ENCODE data around the gene PMPCA. TPM values are rescaled to one million over a fixed set of nuclear protein-coding genes. Genes with fewer than 3 reads are reported as not detected.

Gene PMPCA
- total RNA-seq, 1 experiment from 2014 or later, result 116 TPM

DNA sequence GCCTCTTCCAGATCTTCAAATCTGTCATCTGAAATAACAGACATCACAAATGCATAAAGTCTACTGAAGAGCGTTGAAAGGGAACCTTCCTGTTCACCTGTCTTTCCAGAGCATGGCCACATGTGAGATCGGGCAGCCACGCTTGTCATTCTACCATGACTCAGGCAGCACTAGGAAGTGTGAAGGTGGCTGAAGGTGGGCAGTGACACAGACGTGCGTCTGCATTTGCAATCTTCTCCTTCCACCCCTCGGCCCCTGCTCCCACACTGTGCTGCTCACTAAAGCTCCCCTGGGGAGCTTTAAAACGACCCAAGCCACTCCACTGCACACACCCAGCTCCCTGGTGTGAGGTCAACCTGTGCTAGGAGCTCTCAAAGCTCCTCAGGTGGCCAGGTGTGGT lies 2.5 kb upstream of the PMPCA start:
- no peak overlapping the region for H3K4me2 ChIP-seq (ENCODE audit: low read length)
- H3K9me3 ChIP-seq (ENCODE audit: control insufficient read depth in 1 of 2, insufficient read depth in 1 of 2, low read depth in 1 of 2, low read length in 2 of 2), result no peaks in the 10 kb centered on the region
- no peaks in the 10 kb centered on the region for H3K9me2 ChIP-seq (ENCODE audit: insufficient read depth)
- no peak for TF ChIP-seq RAD21 (IDR thresholded peaks at IDR 0.05; ENCODE audit: low read depth)
- no peak for TF ChIP-seq ELF1 (IDR thresholded peaks at IDR 0.05; ENCODE audit: borderline replicate concordance, low read depth)
- TF ChIP-seq JUND (IDR thresholded peaks at IDR 0.05), result no peak
- no peak for TF ChIP-seq TCF7L2 (IDR thresholded peaks at IDR 0.05; ENCODE audit: borderline replicate concordance, extremely low read depth, insufficient read depth, insufficient read length)
- TF ChIP-seq, protein P1, sequence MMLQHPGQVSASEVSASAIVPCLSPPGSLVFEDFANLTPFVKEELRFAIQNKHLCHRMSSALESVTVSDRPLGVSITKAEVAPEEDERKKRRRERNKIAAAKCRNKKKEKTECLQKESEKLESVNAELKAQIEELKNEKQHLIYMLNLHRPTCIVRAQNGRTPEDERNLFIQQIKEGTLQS (IDR thresholded peaks at IDR 0.05), result no peak
- no peak for TF ChIP-seq ZFX (IDR thresholded peaks at IDR 0.05)
- no peak for TF ChIP-seq POLR2A (IDR thresholded peaks at IDR 0.05; ENCODE audit: borderline replicate concordance, extremely low read depth, insufficient read depth, insufficient read length)
- TF ChIP-seq SIN3A (IDR thresholded peaks at IDR 0.05; ENCODE audit: low read depth), result no peak
- TF ChIP-seq, protein P2, sequence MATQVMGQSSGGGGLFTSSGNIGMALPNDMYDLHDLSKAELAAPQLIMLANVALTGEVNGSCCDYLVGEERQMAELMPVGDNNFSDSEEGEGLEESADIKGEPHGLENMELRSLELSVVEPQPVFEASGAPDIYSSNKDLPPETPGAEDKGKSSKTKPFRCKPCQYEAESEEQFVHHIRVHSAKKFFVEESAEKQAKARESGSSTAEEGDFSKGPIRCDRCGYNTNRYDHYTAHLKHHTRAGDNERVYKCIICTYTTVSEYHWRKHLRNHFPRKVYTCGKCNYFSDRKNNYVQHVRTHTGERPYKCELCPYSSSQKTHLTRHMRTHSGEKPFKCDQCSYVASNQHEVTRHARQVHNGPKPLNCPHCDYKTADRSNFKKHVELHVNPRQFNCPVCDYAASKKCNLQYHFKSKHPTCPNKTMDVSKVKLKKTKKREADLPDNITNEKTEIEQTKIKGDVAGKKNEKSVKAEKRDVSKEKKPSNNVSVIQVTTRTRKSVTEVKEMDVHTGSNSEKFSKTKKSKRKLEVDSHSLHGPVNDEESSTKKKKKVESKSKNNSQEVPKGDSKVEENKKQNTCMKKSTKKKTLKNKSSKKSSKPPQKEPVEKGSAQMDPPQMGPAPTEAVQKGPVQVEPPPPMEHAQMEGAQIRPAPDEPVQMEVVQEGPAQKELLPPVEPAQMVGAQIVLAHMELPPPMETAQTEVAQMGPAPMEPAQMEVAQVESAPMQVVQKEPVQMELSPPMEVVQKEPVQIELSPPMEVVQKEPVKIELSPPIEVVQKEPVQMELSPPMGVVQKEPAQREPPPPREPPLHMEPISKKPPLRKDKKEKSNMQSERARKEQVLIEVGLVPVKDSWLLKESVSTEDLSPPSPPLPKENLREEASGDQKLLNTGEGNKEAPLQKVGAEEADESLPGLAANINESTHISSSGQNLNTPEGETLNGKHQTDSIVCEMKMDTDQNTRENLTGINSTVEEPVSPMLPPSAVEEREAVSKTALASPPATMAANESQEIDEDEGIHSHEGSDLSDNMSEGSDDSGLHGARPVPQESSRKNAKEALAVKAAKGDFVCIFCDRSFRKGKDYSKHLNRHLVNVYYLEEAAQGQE (IDR thresholded peaks at IDR 0.05; ENCODE audit: low read depth), result no peak
- ChIA-PET CTCF (no interaction called here), POLR2A (no interaction called here), RAD21 (ENCODE audit: low non-redundant PET in 1 of 2, low total read pairs in 2 of 2, uncharacterized antibody in 2 of 2, unreplicated experiment in 2 of 2) (no interaction called here)
- no peak overlapping the region; the same call in 1 of the 2 replicates for H3K27ac ChIP-seq (ENCODE audit: low read depth, low read length)
- DNase-seq (ENCODE audit: low read depth, low spot score), result no peak
- H3K4me3 ChIP-seq (replicated peaks in 1 of 2; ENCODE audit: low read depth in 1 of 2, low read length in 2 of 2), result no peak overlapping the region
- peaks cover 29 to 52% of the 10 kb centered on the region in 2 experiments; a peak in 3 of 4 replicates for H3K36me3 ChIP-seq (ENCODE audit: control insufficient read depth in 1 of 2, insufficient read depth in 2 of 2, low read length in 2 of 2)
- H2AFZ ChIP-seq (ENCODE audit: low read depth, low read length, poor library complexity, severe bottlenecking), result no peak overlapping the region
- peaks cover 12 to 25% of the 10 kb centered on the region in 2 experiments for H3K4me1 ChIP-seq (ENCODE audit: control insufficient read depth in 1 of 2, insufficient read depth in 2 of 2, low read length in 2 of 2)
- no peaks in the 10 kb centered on the region for H3K27me3 ChIP-seq (ENCODE audit: insufficient read depth, low read length)
- no TSS peak for BruUV-seq (replicated peaks)
- H3K9ac ChIP-seq (ENCODE audit: low read length), result no peak overlapping the region
- H3K79me2 ChIP-seq (ENCODE audit: insufficient read depth, low read length), result peaks cover 61% of the 10 kb centered on the region
- ATAC-seq, result no peak
- no peaks in the 10 kb centered on the region for H4K20me1 ChIP-seq (ENCODE audit: insufficient read depth)
- intact Hi-C loops (cut with micrococcal nuclease), result no loop called here
